Inflammatory macrophage treated with lipopolysaccharide for 4 hours (primary cell): ENCODE data around the gene SPON2.

ENCODE experiments used
- DNase-seq: peaks from one replicate; pipeline ENCODE4 v3.0.0-alpha.2; 2020

SPON2 gene

GRCh38 chr4:1170156-1170975 lies 2.0 kb downstream of the SPON2 start:
- no peak for DNase-seq

GRCh38 chr4:1169691-1170096 lies 2.7 kb downstream of the SPON2 start:
- no peak for DNase-seq

GRCh38 chr4:1169171-1169671 lies 3.2 kb downstream of the SPON2 start:
- DNase-seq = no peak

DNA sequence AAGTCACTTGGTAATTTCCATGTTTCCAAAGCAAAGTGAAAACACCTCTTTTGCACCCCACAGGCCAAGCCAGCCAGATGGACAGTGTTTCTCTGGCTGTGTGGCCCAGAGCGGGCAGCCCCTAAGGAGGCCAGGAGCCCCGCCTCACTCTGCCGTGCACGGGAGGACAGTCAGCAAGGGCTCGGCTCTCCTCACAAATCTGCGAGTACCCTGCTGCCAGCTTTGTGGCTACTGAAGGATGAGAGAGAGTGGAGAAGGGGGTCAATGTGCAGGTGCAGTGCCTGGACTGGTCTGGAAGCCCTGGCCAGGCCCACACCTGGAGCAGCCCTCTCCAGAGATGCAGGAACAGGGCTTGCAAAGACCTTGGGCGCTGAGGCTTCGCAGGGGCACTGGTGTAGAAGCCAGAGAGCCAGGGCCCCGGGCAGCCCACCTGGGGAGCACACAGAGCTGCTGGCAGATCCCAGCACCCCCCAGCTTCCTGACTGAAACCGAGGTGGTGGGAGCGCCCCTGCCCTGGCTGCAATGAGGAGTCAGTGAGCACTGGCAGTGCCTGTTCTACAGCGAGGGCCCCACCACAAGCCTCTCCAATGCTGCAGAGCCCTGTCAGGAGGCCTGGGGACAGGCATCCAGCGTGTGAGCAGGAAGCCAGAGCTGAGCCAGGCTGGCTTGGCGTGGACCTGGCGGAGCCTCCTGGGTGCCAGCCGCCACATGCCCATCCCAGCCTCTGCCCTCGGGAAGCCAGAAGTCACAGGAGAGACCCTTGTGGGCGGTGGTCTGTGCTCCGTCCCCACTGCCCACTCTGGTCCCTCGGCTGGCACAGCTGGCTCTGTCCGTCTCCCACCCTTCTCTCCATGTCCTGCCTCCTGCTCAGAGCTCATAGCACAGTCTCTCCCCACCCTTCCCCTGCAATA lies 3.9 kb downstream of the SPON2 start:
- DNase-seq = no peak

GRCh38 chr4:1167244-1167949 lies 5.0 kb downstream of the SPON2 start:
- DNase-seq = peak; percentile 87

GRCh38 chr4:1166509-1167243 lies 5.7 kb downstream of the SPON2 start:
- DNase-seq = no peak

DNA sequence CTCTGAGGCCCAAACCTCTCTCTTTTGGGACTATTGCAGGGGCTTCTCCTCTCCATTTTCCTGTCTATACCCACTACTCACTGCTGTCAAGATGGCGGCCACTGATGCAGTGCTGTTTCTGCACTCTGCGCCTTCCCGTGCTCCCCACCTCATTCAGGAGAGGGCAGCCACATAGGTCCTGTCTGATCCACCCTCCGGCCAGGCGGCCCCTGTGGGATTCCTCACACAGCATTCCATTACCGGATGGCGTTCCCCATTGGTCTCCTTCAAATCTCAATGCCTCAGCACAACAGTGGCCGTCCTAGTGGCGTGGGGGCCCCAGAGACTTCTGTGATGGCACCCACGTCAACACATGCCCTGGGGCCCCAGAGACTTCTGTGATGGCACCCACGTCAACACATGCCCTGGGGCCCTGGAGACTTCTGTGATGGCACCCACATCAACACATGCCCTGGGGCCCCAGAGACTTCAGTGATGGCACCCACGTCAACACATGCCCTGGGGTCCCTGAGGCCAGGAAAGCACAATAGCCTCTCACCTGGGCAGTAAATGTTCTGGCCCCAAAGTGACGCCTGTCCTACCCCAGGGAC lies 7.3 kb downstream of the SPON2 start:
- no peak for DNase-seq

GRCh38 chr4:1164444-1164843 lies 7.9 kb downstream of the SPON2 start:
- DNase-seq = no peak

DNA sequence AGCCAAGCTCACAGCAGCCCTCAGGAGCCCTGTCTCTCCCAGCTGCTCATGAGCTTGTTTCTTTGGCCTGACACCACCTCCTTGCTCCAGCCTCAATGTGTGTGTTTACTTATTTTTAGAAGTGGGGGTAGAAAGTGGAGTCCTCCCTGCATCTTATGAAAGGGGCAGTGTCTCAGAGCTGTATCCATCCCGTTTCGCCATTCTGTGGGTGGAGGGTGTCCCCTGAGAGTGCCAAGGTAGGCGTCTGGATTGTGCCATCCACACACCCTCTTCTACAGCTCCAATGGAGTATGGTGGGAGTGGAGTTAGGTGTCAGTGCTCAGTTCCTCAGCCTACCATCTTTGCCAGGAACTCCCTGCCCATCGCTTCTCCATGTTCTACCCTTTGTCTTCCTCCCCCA lies 8.3 kb downstream of the SPON2 start:
- no peak for DNase-seq

DNA sequence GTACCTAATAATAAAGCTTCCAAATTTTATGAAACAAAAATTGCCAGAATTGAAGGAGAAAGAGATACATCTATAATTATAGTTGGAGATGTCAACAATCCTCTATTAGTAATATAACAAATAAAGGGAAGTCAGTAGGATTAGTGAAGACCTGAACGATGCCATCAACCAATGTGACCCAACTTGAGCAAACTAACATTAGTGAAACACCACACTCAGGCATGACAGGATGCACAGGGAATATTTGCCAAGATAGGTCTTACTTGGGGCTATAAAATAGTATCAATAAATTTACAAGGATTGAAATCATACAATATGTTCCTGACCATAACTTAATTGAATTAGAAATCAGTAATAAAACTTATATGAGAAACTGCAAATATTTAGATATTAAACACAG lies 12.0 kb downstream of the SPON2 start:
- DNase-seq = no peak

DNA sequence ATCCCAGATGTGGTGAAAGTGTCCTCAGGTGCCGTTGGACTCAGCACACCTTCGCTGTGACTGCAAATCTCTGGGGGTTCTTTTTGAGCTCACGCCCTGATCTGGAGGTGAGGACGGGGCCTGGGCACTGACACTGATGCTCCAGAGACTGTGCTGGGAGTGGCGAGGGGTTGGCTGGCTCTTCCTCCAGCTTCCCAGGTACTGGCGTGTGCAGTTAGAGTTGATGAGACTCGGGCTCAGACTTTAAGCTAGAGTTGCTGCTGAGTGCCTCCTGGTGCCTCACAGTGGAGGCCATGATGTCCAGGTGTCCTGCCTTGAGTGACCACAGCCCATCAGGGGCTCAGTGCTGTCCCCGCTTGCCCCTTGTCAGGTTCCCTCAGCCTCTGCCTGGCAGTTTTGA lies 16.3 kb downstream of the SPON2 start:
- no peak for DNase-seq

DNA sequence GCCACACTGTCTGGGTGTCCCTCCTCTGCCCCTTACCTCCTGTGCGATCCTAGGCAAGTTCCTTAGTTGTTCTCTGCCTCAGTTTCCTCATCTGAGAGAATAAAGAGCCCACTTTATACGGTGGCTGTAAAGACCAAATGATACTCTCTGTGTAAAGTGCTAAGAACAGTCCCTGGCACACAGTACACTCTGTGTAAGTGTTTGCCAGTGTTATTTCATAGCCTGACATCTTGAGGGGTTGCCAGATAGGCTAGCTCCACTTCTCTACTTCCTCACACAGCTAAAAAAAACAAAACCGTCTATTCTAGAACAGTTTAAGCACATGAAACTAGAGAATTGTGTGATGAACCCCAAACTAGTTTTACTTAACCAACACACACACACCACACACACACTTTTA lies 17.1 kb downstream of the SPON2 start:
- DNase-seq = no peak

GRCh38 chr4:1154523-1155182 lies 17.7 kb downstream of the SPON2 start:
- DNase-seq = peak; percentile 29

DNA sequence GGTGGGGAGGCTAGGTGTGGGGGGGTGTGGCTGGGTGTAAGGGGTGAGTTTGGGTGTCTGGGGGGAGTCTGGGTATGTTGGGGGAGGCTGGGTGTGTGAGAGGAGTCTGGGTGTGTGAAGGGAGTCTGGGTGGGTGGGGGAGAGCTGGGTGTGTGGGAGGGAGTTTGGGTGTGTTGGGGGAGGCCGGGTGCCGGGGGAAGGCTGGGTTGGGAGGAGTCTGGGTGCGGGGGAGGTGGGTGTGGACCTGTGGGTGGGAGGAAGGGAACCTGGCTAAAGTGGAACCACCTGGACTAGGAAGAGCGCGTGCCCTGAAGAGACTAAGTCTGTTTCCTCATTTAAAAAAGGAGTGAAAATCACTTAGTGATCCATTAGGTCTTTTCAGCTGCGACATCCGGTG lies 18.3 kb downstream of the SPON2 start:
- no peak for DNase-seq

GRCh38 chr4:1153567-1154090 lies 18.8 kb downstream of the SPON2 start:
- no peak for DNase-seq

DNA sequence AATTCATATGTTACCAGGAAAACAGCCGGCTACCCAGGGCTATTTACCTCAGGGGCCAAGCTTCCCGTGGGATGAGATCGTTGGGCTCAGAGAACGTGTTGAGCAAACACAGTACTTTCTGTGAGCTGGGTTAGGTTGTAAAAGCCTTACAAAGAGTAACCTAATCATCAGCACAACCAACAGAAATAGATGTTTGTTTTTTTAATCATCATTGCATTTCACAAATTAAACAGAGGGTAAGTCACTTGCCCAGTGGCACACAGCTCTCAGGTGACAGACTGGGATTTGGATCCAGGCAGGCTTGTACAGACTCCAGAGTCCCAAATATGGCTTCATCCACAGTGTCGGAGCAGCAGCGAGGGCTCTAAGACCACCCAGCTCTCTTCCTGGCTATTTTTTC lies 20.1 kb downstream of the SPON2 start:
- no peak for DNase-seq

DNA sequence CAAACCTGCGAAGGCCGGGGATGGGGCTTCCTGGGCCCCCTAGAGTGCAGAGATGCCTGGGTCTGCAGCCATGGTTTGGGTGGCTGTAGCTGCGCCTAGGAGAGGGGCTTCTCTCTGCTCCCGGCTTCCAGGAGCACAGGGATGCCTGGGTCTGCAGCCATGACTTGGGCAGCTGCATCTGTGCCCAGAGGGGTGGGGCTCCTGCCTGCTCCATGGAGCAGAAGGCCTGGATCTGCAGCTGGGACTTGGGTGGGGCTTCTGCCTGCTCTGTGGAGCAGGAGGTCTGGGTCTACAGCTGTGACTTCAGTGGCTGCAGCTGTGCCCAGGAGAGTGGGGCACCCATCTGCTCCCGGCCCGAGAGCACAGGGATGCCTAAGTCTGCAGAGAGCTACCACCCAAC lies 20.8 kb downstream of the SPON2 start:
- DNase-seq = no peak

DNA sequence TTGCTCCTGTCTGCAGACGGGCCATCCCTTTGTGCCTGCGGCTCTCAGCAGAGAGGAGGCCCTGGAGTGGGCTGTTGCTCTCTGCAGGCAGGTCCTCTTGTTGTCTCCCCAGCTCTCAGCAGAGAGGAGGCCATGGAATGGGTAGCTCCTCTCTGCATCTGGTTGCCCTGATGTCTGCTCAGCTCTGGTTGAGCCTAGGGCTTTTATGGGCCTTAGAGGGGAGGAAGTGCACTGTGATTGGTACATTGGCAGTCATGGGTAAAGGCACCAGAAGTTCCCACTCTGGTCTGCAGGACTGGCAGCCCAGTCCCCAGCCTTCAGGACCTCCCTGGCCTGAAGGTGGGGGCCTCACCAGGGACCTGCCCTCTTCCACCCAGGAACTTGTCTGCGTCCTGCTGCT lies 21.5 kb downstream of the SPON2 start:
- no peak for DNase-seq

- DNase-seq = no peak
Measured at GRCh38 chr4:1139860-1140259, 32.5 kb downstream of the SPON2 start.

- peak; percentile 93 for DNase-seq
Measured at GRCh38 chr4:1137850-1138249, 34.5 kb downstream of the SPON2 start.

DNA sequence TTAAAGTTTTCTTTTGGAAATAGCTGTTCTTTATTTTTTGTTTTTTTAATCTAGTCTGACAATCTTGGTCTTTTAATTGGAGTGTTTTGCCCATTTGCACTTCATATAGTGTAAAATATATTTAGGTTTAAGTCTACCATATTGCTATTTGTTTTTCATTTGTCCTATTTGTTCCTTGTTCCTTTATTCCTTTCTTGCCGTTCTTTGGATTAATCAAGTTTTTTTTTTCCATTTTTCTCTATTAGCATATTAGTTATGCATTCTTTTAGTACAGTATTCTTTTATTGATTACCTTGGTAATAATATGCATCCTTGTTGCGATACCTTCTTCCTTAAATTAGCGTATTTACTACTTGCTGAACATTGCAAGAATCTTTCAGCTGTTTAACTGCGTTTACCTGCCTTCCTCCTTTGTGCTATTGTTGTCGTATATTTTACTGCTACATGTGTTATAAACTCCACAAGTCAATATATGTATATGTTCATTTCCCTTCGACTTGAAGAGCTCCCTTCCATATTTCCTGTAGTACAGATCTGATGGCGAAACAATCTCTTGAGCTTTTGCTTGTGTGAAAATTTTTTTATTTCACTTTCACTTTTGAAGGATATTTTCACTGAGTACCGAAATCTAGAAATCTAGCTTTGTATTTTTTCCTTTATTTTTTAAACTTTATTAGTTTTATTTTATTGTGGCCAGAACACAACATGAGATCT lies 35.2 kb downstream of the SPON2 start:
- DNase-seq = peak; percentile 89
